Neural cell (in vitro differentiated cells): ENCODE data around the gene PRKCA. TPM values are rescaled to one million over a fixed set of nuclear protein-coding genes. Genes with fewer than 3 reads are reported as not detected.

Source experiments
- H2AFZ ChIP-seq: fragments of 200-600, 300-800 bp; sonication (generic), shearing (Covaris generic); 2 replicates; pipeline ENCODE4 v1.6.0; 2014; ENCODE audit warnings: low read depth, mild to moderate bottlenecking, antibody characterized with exemption, low read length, moderate library complexity
- H3F3A ChIP-seq: fragments of 200-600 bp; shearing (Covaris generic); 2 replicates; pipeline ENCODE4 v1.6.1; 2016; ENCODE audit warnings: mild to moderate bottlenecking, moderate library complexity, mixed read lengths, antibody characterized with exemption, low read length; ENCODE audit not compliant: insufficient read depth, poor library complexity, severe bottlenecking
- H3K27ac ChIP-seq: fragments of 200-600, 300-800 bp; sonication (generic), shearing (Covaris generic); 2 replicates; pipeline ENCODE4 v1.5.1; 2014; ENCODE audit warnings: mild to moderate bottlenecking, low read length, moderate library complexity
- H3K27me3 ChIP-seq: fragments of 300-800, 200-600 bp; sonication (generic), shearing (Covaris generic); 2 replicates; pipeline ENCODE4 v1.6.0; 2014; ENCODE audit warnings: mild to moderate bottlenecking, low read depth, low read length, moderate library complexity; ENCODE audit not compliant: insufficient read depth
- H3K36me3 ChIP-seq: fragments of 300-800, 200-600 bp; sonication (generic), shearing (Covaris generic); 2 replicates; pipeline ENCODE4 v1.5.1; 2014; ENCODE audit warnings: mild to moderate bottlenecking, antibody characterized with exemption, low read length, moderate library complexity; ENCODE audit not compliant: insufficient read depth
- H3K4me2 ChIP-seq: fragments of 300-800, 200-600 bp; sonication (generic), shearing (Covaris generic); 2 replicates; pipeline ENCODE4 v1.6.0; 2014; ENCODE audit warnings: mild to moderate bottlenecking, low read length
- H3K4me3 ChIP-seq: fragments of 300-800, 200-600 bp; sonication (generic), shearing (Covaris generic); 2 replicates; pipeline ENCODE4 v1.5.1; 2014; ENCODE audit warnings: mild to moderate bottlenecking, low read length, moderate library complexity
- H3K79me2 ChIP-seq: fragments of 200-600 bp; shearing (Covaris generic); replicated peaks from 2 replicates; pipeline ENCODE4 v1.6.0; 2014; ENCODE audit warnings: mild to moderate bottlenecking, low read length, moderate library complexity; ENCODE audit not compliant: insufficient read depth
- H3K9ac ChIP-seq: fragments of 300-800, 200-600 bp; sonication (generic), shearing (Covaris generic); 2 replicates; pipeline ENCODE4 v1.6.1; 2016; ENCODE audit warnings: mild to moderate bottlenecking, low read length, mixed read lengths
- H3K9me2 ChIP-seq: fragments of 200-600 bp; shearing (Covaris generic); 2 replicates; pipeline ENCODE4 v1.6.1; 2016; ENCODE audit warnings: mild to moderate bottlenecking, low read length, mixed read lengths; ENCODE audit not compliant: insufficient read depth
- H3K9me3 ChIP-seq: fragments of 200-600, 300-800 bp; sonication (generic), shearing (Covaris generic); 2 replicates; pipeline ENCODE4 v1.6.1; 2016; ENCODE audit warnings: mild to moderate bottlenecking, mixed run types, low read length, moderate library complexity, mixed read lengths
- H4K20me1 ChIP-seq: fragments of 200-600 bp; shearing (Covaris generic); 2 replicates; pipeline ENCODE4 v1.6.1; 2016; ENCODE audit warnings: mild to moderate bottlenecking, mixed run types; ENCODE audit not compliant: insufficient read depth
- EP300 ChIP-seq: fragments of 450-650 bp; conservative IDR thresholded peaks from 2 replicates; pipeline ENCODE4 v1.6.1; 2014; ENCODE audit warnings: antibody characterized with exemption, mild to moderate bottlenecking, moderate library complexity; ENCODE audit not compliant: poor library complexity, severe bottlenecking
- EZH2 ChIP-seq: fragments of 200-600, 300-800 bp; shearing (Covaris generic), sonication (generic); IDR thresholded peaks from 2 replicates; pipeline ENCODE4 v1.6.1; 2014; ENCODE audit warnings: antibody characterized with exemption, low read length, borderline replicate concordance, mild to moderate bottlenecking; ENCODE audit not compliant: insufficient read depth, poor library complexity, severe bottlenecking
- MXI1 ChIP-seq: fragments of 450-650 bp; conservative IDR thresholded peaks from 2 replicates; pipeline ENCODE4 v1.6.1; 2014; ENCODE audit warnings: antibody characterized with exemption, mild to moderate bottlenecking; ENCODE audit not compliant: poor library complexity, severe bottlenecking
- POLR2AphosphoS5 ChIP-seq: IDR thresholded peaks from 2 replicates; pipeline ENCODE4 v1.6.1; 2012
- RAD21 ChIP-seq: fragments of 450-650 bp; conservative IDR thresholded peaks from 2 replicates; pipeline ENCODE4 v1.6.1; 2014; ENCODE audit warnings: antibody characterized with exemption, mild to moderate bottlenecking, moderate library complexity
- REST ChIP-seq: IDR thresholded peaks from 2 replicates; pipeline ENCODE4 v1.6.1; 2012; ENCODE audit warnings: borderline replicate concordance
- SMC3 ChIP-seq: fragments of 450-650 bp; conservative IDR thresholded peaks from 2 replicates; pipeline ENCODE4 v1.6.1; 2014; ENCODE audit warnings: antibody characterized with exemption, mild to moderate bottlenecking, moderate library complexity; ENCODE audit not compliant: poor library complexity
- TAF1 ChIP-seq: IDR thresholded peaks from 2 replicates; pipeline ENCODE4 v1.6.1; 2012; ENCODE audit warnings: low read depth
- polyA plus RNA-seq: library from polyadenylated mRNA; depleted of rRNA; stranded (reverse); fragments of >200 nt; gene quantifications from 2 replicates; pipeline ENCODE4 v1.2.3, GENCODE V29; 2014
- TF ChIP-seq, protein P1 (sequence below): fragments of 450-650 bp; IDR thresholded peaks from 2 replicates; pipeline ENCODE4 v1.5.1; 2014; ENCODE audit warnings: antibody characterized with exemption, mild to moderate bottlenecking, moderate library complexity; ENCODE audit not compliant: poor library complexity, severe bottlenecking

PRKCA gene
- polyA plus RNA-seq, 1 donor from 2014 or later, result 5.9 TPM

DNA sequence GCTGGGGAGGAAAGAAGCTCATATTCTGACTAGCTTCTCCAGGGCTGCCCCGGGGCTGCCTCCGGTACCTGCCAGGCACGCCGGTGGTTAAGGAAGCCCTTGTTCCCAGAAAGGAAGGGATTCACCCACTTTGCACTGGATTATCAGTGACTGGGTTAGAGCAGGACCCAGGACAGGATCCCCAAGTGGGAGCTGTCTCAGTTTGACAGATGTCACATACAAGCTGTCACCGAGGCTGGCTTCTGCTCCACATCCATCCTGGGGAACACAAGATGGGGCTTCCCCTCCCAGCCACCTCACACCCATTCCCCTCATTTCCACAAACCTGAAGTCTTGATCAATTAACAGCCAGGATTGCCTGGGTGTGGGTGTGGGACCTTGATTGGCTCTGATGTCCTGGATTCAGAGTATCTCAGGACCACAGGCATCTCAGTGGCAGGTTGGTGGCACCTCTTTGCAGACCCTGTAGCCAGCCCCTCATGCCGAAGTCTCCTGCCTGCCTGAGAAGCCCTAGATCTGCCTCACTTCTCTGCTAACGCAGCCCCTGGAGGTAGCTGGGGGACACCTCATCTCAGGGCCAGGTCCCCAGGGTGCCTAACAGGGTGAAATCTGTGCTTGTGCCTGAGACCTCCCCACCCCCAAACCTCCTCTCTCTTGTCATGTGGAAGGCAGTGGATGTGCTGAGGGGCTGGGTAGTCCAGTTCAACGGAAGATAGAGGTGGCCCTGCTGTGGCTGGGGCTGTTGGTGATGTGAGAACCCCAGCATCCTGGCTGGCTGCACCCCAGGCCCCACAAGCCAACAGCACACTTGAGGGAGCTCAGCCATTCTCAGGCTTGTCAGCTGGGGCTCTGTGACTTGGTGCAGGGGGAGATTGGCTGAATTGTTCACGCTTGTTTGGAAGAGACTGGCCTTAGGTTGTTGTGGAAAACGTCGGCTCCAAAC is 533.9 kb downstream of the PRKCA start:
- TF ChIP-seq TAF1 (no peak), POLR2AphosphoS5 (peak; percentile 66), EP300 (peak; percentile 79)
- no peaks in the 10 kb centered on the region for H4K20me1 ChIP-seq
- no peak overlapping the region for H2AFZ ChIP-seq
- H3F3A ChIP-seq, result no peaks in the 10 kb centered on the region
- H3K36me3 ChIP-seq, result no peaks in the 10 kb centered on the region
- no peaks in the 10 kb centered on the region for H3K9me3 ChIP-seq
- H3K4me3 ChIP-seq, result peak overlapping the region; percentile 59
- H3K27ac ChIP-seq, result no peak overlapping the region
- H3K9ac ChIP-seq, result no peak overlapping the region
- no peaks in the 10 kb centered on the region for H3K79me2 ChIP-seq
- H3K9me2 ChIP-seq, result no peaks in the 10 kb centered on the region
- H3K27me3 ChIP-seq, result peaks cover 27% of the 10 kb centered on the region
- no peak overlapping the region for H3K4me2 ChIP-seq

- Histone ChIP-seq H3K36me3 (no peaks in the 10 kb centered on the region), H4K20me1 (no peaks in the 10 kb centered on the region), H3K4me2 (no peak overlapping the region), H2AFZ (no peak overlapping the region), H3K9me3 (no peaks in the 10 kb centered on the region), H3F3A (no peaks in the 10 kb centered on the region), H3K27me3 (peaks cover 27% of the 10 kb centered on the region), H3K9ac (no peak overlapping the region), H3K4me3 (no peak overlapping the region), H3K27ac (no peak overlapping the region), H3K79me2 (no peaks in the 10 kb centered on the region), H3K9me2 (no peaks in the 10 kb centered on the region)
- TF ChIP-seq MXI1 (no peak), RAD21 (no peak), POLR2AphosphoS5 (no peak)
Measured at GRCh38 chr17:66837226-66837625, 534.8 kb downstream of the PRKCA start.

- no peaks in the 10 kb centered on the region for H3K9me2 ChIP-seq
- H3K4me2 ChIP-seq, result no peak overlapping the region
- no peaks in the 10 kb centered on the region for H3K79me2 ChIP-seq
- H3K9ac ChIP-seq, result no peak overlapping the region
- no peak overlapping the region for H2AFZ ChIP-seq
- TF ChIP-seq REST (no peak), EP300 (no peak), TAF1 (no peak), MXI1 (no peak), SMC3 (no peak), EZH2 (no peak), RAD21 (no peak), POLR2AphosphoS5 (no peak)
- TF ChIP-seq, protein P1, sequence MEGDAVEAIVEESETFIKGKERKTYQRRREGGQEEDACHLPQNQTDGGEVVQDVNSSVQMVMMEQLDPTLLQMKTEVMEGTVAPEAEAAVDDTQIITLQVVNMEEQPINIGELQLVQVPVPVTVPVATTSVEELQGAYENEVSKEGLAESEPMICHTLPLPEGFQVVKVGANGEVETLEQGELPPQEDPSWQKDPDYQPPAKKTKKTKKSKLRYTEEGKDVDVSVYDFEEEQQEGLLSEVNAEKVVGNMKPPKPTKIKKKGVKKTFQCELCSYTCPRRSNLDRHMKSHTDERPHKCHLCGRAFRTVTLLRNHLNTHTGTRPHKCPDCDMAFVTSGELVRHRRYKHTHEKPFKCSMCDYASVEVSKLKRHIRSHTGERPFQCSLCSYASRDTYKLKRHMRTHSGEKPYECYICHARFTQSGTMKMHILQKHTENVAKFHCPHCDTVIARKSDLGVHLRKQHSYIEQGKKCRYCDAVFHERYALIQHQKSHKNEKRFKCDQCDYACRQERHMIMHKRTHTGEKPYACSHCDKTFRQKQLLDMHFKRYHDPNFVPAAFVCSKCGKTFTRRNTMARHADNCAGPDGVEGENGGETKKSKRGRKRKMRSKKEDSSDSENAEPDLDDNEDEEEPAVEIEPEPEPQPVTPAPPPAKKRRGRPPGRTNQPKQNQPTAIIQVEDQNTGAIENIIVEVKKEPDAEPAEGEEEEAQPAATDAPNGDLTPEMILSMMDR, result no peak
- no peaks in the 10 kb centered on the region for H3K36me3 ChIP-seq
- no peaks in the 10 kb centered on the region for H3K9me3 ChIP-seq
- no peak overlapping the region for H3K4me3 ChIP-seq
- H3K27me3 ChIP-seq, result peaks cover 27% of the 10 kb centered on the region
- H4K20me1 ChIP-seq, result no peaks in the 10 kb centered on the region
- H3F3A ChIP-seq, result no peaks in the 10 kb centered on the region
- no peak overlapping the region for H3K27ac ChIP-seq
Measured at GRCh38 chr17:66837885-66838665, 535.7 kb downstream of the PRKCA start.
